ENCODE measurements around the gene AMN.

AMN gene

DNA sequence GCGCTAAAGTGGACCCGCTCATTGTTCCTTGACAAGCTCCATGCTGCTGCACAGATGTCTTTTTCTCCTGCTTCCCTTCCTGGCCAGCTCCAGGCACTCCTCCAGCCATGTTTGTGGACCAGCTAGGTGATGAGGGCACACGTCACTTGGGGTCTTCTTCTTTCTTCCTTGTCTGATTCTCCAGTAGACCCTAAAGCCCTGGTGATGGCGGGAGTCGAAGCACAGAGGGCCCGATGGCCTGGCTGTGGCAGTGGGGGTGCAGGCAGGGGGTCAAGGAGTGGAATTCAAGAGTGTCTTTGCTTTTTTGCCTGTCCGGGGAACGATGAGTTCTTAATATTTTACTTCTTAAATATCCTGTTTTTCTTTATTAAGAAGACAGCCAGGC is 23.0 kb upstream of the AMN start:
- DNase-seq: no peak

- DNase-seq: no peak
Observed at GRCh38 chr14:102900631-102901571, 21.6 kb upstream of the AMN start.

DNA sequence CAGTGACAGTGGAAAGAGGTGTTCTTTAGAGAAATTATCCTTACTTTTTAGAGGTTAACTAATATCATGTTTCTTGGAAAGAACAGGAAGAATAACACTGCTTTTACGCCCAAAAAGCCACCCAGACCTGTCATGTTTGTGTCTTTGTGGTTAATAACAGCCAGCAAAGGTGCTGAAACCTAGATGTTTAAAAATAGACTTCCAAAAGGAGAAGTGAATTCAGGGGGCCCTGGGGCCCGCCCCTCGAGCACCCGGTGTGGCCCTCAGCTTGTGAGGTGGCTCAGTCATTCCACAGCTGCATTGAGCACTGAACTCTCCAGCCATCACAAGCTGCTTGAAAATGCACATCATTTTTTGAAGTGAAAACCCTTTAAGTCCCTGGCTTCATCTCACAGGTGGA is 20.8 kb upstream of the AMN start:
- DNase-seq: no peak

DNA sequence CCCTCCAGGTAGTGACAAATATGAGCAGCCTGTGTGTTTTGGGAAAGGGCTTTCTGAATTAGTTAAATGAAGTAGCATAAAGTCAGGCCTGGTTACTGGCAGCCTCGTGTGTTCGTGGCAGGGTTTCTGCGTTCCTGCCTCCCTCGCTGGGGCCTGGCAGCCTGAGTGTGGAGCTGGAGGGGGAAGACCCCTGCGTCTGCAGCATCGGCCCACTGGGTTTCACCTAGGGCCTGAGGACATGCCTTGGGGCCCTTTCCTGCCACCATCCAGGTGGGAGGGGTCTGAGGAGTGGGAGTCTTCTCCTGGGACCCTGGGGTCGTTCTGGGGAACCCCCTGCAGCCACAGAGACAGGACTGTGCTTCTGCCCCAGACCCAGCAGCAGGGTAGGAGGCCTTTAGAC is 20.4 kb upstream of the AMN start:
- DNase-seq: no peak

- DNase-seq: no peak
Observed at GRCh38 chr14:102902523-102903247, 19.8 kb upstream of the AMN start.

GRCh38 chr14:102903248-102903888 is 19.1 kb upstream of the AMN start:
- no peak for DNase-seq

GRCh38 chr14:102903889-102904512 is 18.5 kb upstream of the AMN start:
- no peak for DNase-seq

- DNase-seq: no peak
Observed at GRCh38 chr14:102905116-102906108, 17.1 kb upstream of the AMN start.

GRCh38 chr14:102906616-102907302 is 15.7 kb upstream of the AMN start:
- no peak for DNase-seq

GRCh38 chr14:102907303-102907844 is 15.1 kb upstream of the AMN start:
- DNase-seq: no peak

GRCh38 chr14:102907980-102908730 is 14.3 kb upstream of the AMN start:
- DNase-seq: no peak

GRCh38 chr14:102908766-102909455 is 13.6 kb upstream of the AMN start:
- no peak for DNase-seq

GRCh38 chr14:102909462-102909861 is 13.0 kb upstream of the AMN start:
- DNase-seq: no peak

GRCh38 chr14:102909911-102910310 is 12.6 kb upstream of the AMN start:
- DNase-seq: no peak

DNA sequence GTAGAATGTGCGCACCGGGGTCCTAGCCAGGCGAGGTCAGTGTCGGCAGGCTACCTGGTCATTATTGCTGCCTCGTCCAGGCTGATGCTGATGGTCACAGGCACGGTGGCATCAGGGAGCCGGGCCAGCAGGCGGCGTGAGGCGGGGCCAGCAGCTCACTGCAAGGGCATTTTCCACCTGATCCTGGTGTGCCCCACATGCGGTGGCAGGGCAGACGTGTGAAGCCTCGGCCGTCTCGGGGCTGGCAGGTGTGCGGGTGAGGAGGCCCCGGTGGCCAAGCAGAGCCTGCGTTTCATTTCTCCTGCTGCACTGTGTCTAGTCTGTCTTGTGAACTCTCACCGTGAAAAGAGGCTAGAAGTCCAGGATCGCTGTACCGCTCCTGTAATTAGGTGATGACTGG is 12.0 kb upstream of the AMN start:
- no peak for DNase-seq

GRCh38 chr14:102911541-102911951 is 10.9 kb upstream of the AMN start:
- DNase-seq: no peak

- no peak for DNase-seq
Observed at GRCh38 chr14:102911991-102912761, 10.3 kb upstream of the AMN start.

- DNase-seq: no peak
Observed at GRCh38 chr14:102913341-102914211, 8.9 kb upstream of the AMN start.

Data from NCI-H1417 treated with DMSO at 0.1 percent for 48 hours (cell line).